Trophoblast cell (in vitro differentiated cells and primary cell): ENCODE data around the gene CASS4.

Source experiments
- DNase-seq, 2 donors: peaks; one replicate each; pipeline ENCODE4 v3.0.0-alpha.2; 2016
- H2AFZ ChIP-seq: 2 replicates; pipeline ENCODE4 v1.6.1; 2013; ENCODE audit warnings: low read length, moderate library complexity, mild to moderate bottlenecking; ENCODE audit not compliant: insufficient read depth, poor library complexity
- H2AK5ac ChIP-seq: 2 replicates; pipeline ENCODE4 v1.6.1; 2013; ENCODE audit warnings: mild to moderate bottlenecking, low read length
- H2BK120ac ChIP-seq: 2 replicates; pipeline ENCODE4 v1.6.1; 2013; ENCODE audit warnings: low read length, mild to moderate bottlenecking, moderate library complexity; ENCODE audit not compliant: insufficient read depth, poor library complexity
- H2BK12ac ChIP-seq: 2 replicates; pipeline ENCODE4 v1.6.1; 2013; ENCODE audit warnings: mild to moderate bottlenecking, low read length, moderate library complexity
- H2BK5ac ChIP-seq: 2 replicates; pipeline ENCODE4 v1.6.1; 2013; ENCODE audit warnings: low read length, low read depth, moderate library complexity, mild to moderate bottlenecking; ENCODE audit not compliant: poor library complexity
- H3K14ac ChIP-seq: 2 replicates; pipeline ENCODE4 v1.6.1; 2013; ENCODE audit warnings: mild to moderate bottlenecking, low read length
- H3K18ac ChIP-seq: 2 replicates; pipeline ENCODE4 v1.6.1; 2013; ENCODE audit warnings: mild to moderate bottlenecking, low read length
- H3K23ac ChIP-seq: 2 replicates; pipeline ENCODE4 v1.6.1; 2013; ENCODE audit warnings: low read length
- H3K27ac ChIP-seq: 2 replicates; pipeline ENCODE4 v1.5.1; 2013; ENCODE audit warnings: low read depth, mild to moderate bottlenecking, inconsistent platforms, low read length, moderate library complexity
- H3K27me3 ChIP-seq: 2 replicates; pipeline ENCODE4 v1.6.1; 2013; ENCODE audit warnings: inconsistent platforms, mild to moderate bottlenecking, low read length, moderate library complexity; ENCODE audit not compliant: insufficient read depth
- H3K36me3 ChIP-seq, 2 experiments: 1 replicate in 1 of 2; 2 replicates in 1 of 2; pipeline ENCODE4 v1.6.1; 2013; ENCODE audit warnings: low read length in 2 of 2, mild to moderate bottlenecking in 2 of 2, moderate library complexity in 1 of 2; ENCODE audit not compliant: insufficient read depth in 2 of 2, control insufficient read depth in 1 of 2
- H3K4ac ChIP-seq: 2 replicates; pipeline ENCODE4 v1.6.1; 2013; ENCODE audit warnings: low read depth, mild to moderate bottlenecking, low read length, moderate library complexity
- H3K4me1 ChIP-seq, 2 experiments: 1 replicate in 1 of 2; 2 replicates in 1 of 2; pipeline ENCODE4 v1.6.1; 2013; ENCODE audit warnings: low read length in 2 of 2, mild to moderate bottlenecking in 2 of 2, moderate library complexity in 1 of 2; ENCODE audit not compliant: insufficient read depth in 2 of 2, control insufficient read depth in 1 of 2
- H3K4me2 ChIP-seq: 2 replicates; pipeline ENCODE4 v1.6.1; 2013; ENCODE audit warnings: inconsistent platforms, mild to moderate bottlenecking, low read length, moderate library complexity
- H3K4me3 ChIP-seq: 2 replicates; pipeline ENCODE4 v1.5.1; 2013; ENCODE audit warnings: mild to moderate bottlenecking, low read depth, low read length, inconsistent platforms
- H3K79me1 ChIP-seq: one replicate; pipeline ENCODE4 v1.6.1; 2013; ENCODE audit warnings: low read length
- H3K79me2 ChIP-seq: 2 replicates; pipeline ENCODE4 v1.6.1; 2013; ENCODE audit warnings: low read length, mild to moderate bottlenecking; ENCODE audit not compliant: control insufficient read depth, insufficient read depth, poor library complexity
- H3K9ac ChIP-seq: 2 replicates; pipeline ENCODE4 v1.6.1; 2013; ENCODE audit warnings: mild to moderate bottlenecking, low read length
- H3K9me3 ChIP-seq: 2 replicates; pipeline ENCODE4 v1.6.1; 2013; ENCODE audit warnings: low read depth, mild to moderate bottlenecking, control low read depth, inconsistent platforms, low read length; ENCODE audit not compliant: insufficient read depth
- H4K12ac ChIP-seq: 2 replicates; pipeline ENCODE4 v1.6.1; 2013; ENCODE audit warnings: low read depth, mild to moderate bottlenecking, low read length, moderate library complexity
- H4K8ac ChIP-seq: 2 replicates; pipeline ENCODE4 v1.6.1; 2013; ENCODE audit warnings: low read depth, mild to moderate bottlenecking, low read length, moderate library complexity
- H4K91ac ChIP-seq: one replicate; pipeline ENCODE4 v1.6.1; 2013; ENCODE audit warnings: low read depth, mild to moderate bottlenecking, low read length, moderate library complexity
- WGBS: extraction: QIAGEN DNeasy Blood & Tissue Kit; methylation state at CpG from one replicate; pipeline ENCODE4 v1.1.7; 2013; ENCODE audit warnings: missing lambda C conversion rate; ENCODE audit not compliant: insufficient read length, insufficient coverage; ENCODE audit errors: extremely low coverage; 5-methylcytosine and 5-hydroxymethylcytosine counted together

The CASS4 gene

GRCh38 chr20:56488566-56488965, 76.5 kb downstream of the CASS4 start:
- H3K27ac ChIP-seq: no peak overlapping the region
- no peak overlapping the region for H3K18ac ChIP-seq
- H3K4me1 ChIP-seq: no peaks in the 10 kb centered on the region
- H2AK5ac ChIP-seq: no peak overlapping the region
- H2BK5ac ChIP-seq: no peak overlapping the region
- no peak overlapping the region for H3K14ac ChIP-seq
- H2BK120ac ChIP-seq: no peak overlapping the region
- H4K91ac ChIP-seq: no peak overlapping the region
- no peaks in the 10 kb centered on the region for H3K79me1 ChIP-seq
- WGBS: no CpG with 5 or more reads among the region's 5 CpGs
- H4K12ac ChIP-seq: no peak overlapping the region
- peaks cover 30 to 45% of the 10 kb centered on the region in 2 experiments for H3K36me3 ChIP-seq
- no peak for DNase-seq
- no peaks in the 10 kb centered on the region for H3K79me2 ChIP-seq
- H3K27me3 ChIP-seq: no peaks in the 10 kb centered on the region
- H3K9ac ChIP-seq: no peak overlapping the region
- H2AFZ ChIP-seq: no peak overlapping the region
- H3K4ac ChIP-seq: no peak overlapping the region
- H3K4me3 ChIP-seq: no peak overlapping the region
- no peak overlapping the region for H3K23ac ChIP-seq
- peaks cover 1% of the 10 kb centered on the region for H3K9me3 ChIP-seq
- H3K4me2 ChIP-seq: no peak overlapping the region
- no peak overlapping the region for H2BK12ac ChIP-seq
- H4K8ac ChIP-seq: no peak overlapping the region

- Histone ChIP-seq H3K4me2 (no peak overlapping the region), H4K91ac (no peak overlapping the region), H3K79me2 (no peaks in the 10 kb centered on the region), H3K4ac (no peak overlapping the region), H4K8ac (no peak overlapping the region), H2AFZ (no peak overlapping the region), H4K12ac (no peak overlapping the region), H2BK12ac (no peak overlapping the region), H3K9me3 (no peaks in the 10 kb centered on the region), H3K9ac (no peak overlapping the region), H2BK120ac (no peak overlapping the region), H3K18ac (no peak overlapping the region), H3K4me1 (peaks cover 9 to 10% of the 10 kb centered on the region in 2 experiments), H3K27ac (no peak overlapping the region), H3K36me3 (peaks cover 3 to 5% of the 10 kb centered on the region in 2 experiments), H3K27me3 (no peaks in the 10 kb centered on the region), H2AK5ac (no peak overlapping the region), H3K4me3 (no peak overlapping the region), H3K14ac (no peak overlapping the region), H3K79me1 (no peaks in the 10 kb centered on the region), H2BK5ac (no peak overlapping the region), H3K23ac (no peak overlapping the region)
- DNase-seq: no peak
- no CpG with 5 or more reads among the region's 1 CpG for whole genome bisulfite sequencing
Observed at GRCh38 chr20:56501116-56501515, 89.1 kb downstream of the CASS4 start.

- Histone ChIP-seq H4K91ac (no peak overlapping the region), H2BK120ac (no peak overlapping the region), H3K27ac (peak overlapping the region; percentile 48), H3K27me3 (no peaks in the 10 kb centered on the region), H3K14ac (no peak overlapping the region), H3K79me1 (no peaks in the 10 kb centered on the region), H2BK12ac (no peak overlapping the region), H3K23ac (no peak overlapping the region), H2AFZ (no peak overlapping the region), H3K9ac (no peak overlapping the region), H3K4me1 (peaks cover 3 to 6% of the 10 kb centered on the region in 2 experiments), H4K12ac (no peak overlapping the region), H3K18ac (peak overlapping the region; percentile 0), H3K9me3 (no peaks in the 10 kb centered on the region), H2BK5ac (no peak overlapping the region), H2AK5ac (no peak overlapping the region), H3K4ac (no peak overlapping the region), H3K4me2 (no peak overlapping the region), H4K8ac (no peak overlapping the region), H3K4me3 (no peak overlapping the region), H3K36me3 (peaks cover 0 to 2% of the 10 kb centered on the region in 2 experiments), H3K79me2 (no peaks in the 10 kb centered on the region)
- no CpG with 5 or more reads among the region's 8 CpGs for WGBS
- DNase-seq: no peak
Observed at GRCh38 chr20:56503916-56504315, 91.9 kb downstream of the CASS4 start.

DNA sequence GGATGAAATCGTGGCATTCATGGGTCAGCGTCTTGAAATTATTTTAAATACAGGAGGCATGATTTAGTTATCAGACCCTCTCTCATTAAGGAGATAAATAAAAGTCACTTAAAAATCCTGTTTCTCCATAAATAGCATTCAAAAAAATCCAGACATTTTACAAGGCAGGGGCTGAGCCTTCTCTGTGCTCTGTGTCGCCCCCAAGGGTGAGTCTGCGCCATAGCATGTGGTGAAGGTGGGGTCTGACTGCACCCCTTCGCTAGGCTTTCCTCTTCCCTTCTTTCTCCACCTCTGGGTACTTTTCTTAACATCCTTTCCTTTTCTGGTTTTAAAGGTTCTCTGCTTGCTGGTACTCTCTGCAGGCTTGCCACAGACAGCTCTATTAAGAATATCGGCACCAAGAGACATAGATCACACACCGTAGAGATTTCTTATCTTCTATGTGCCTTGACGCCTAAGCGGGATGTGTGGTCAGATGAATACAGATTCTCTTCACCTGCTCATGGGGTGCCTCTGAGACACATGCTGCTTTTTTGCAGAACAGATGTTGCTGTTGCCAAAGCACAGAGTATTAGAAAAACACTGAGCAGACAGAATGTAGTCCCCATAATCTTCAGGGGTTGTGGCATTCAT, 92.4 kb downstream of the CASS4 start:
- Histone ChIP-seq H3K27me3 (no peaks in the 10 kb centered on the region), H3K36me3 (peaks cover 0 to 1% of the 10 kb centered on the region in 2 experiments), H2BK120ac (no peak overlapping the region), H3K4me1 (peaks cover 3 to 6% of the 10 kb centered on the region in 2 experiments), H3K18ac (no peak overlapping the region), H2AK5ac (no peak overlapping the region), H2BK5ac (no peak overlapping the region), H4K12ac (no peak overlapping the region), H4K91ac (no peak overlapping the region), H3K9ac (no peak overlapping the region), H2AFZ (no peak overlapping the region), H3K4ac (no peak overlapping the region), H2BK12ac (no peak overlapping the region), H3K23ac (no peak overlapping the region), H3K4me3 (no peak overlapping the region), H3K14ac (no peak overlapping the region), H3K79me2 (no peaks in the 10 kb centered on the region), H3K79me1 (no peaks in the 10 kb centered on the region), H3K4me2 (no peak overlapping the region), H3K9me3 (no peaks in the 10 kb centered on the region), H3K27ac (peak overlapping the region; percentile 48), H4K8ac (no peak overlapping the region)
- DNase-seq: no peak
- WGBS: no CpG with 5 or more reads among the region's 9 CpGs
